Left colon (tissue), 2 donors: Measurements from ENCODE around the gene MAB21L3. TPM values are rescaled to one million over a fixed set of nuclear protein-coding genes. Genes with fewer than 3 reads are reported as not detected.

Source experiments
- ATAC-seq: fragments of 200-7000 bp; cut with Tn5 transposase; one replicate; pipeline ENCODE4 v1.9.1; 2020; ENCODE audit warnings: mild to moderate bottlenecking, moderate library complexity
- DNase-seq, 2 donors: peaks; one replicate each; pipeline ENCODE4 v3.0.0-alpha.2; 2020
- intact Hi-C, 2 donors: fragments of 100-400 bp; cut with DNase I in 1 of 2; cut with micrococcal nuclease in 1 of 2; formaldehyde crosslinking; loops; one replicate each; pipeline versions ENCODE4 v1.11.2 to v1.14.0; 2022; cut with DNase I, micrococcal nuclease
- total RNA-seq, 2 donors: library from RNA; stranded (reverse); fragmentation: NEBNext Ultra II Directional; extraction: Animal tissue kit (Norgen Biotek cat#: 25700); gene quantifications; one replicate each; pipeline ENCODE4 v1.2.1, GENCODE V29; 2021
- donor health status: DM: no; HTN: no; CAD: no.
- donor health status: DM: yes; HTN: yes; CAD: no.

The MAB21L3 gene
- total RNA-seq, 2 donors from 2014 or later = 4.7 to 5.7 TPM

- DNase-seq = no peak
These were observed 45.9 kb downstream of the MAB21L3 start for GRCh38 chr1:116157096-116157495.

DNA sequence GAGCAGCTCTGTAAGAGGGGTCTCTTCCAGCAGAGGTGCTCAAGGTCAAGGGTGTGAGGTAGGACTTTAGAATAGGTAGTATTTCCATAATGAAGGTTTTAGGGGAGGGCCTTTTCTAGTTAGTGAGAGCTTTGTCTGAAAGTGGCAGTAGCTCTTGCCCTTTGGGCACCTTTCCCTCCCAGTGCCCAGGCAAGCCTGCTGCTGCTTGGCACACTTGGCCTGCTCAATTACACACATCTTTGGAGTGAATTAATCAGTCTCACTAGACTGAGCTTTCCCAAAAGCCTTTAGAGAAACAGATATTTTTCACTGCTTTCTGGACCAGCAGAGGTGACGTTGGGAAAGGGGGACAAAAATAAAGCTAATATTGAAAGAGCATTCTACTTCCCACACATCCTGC is 48.0 kb downstream of the MAB21L3 start:
- no peak for ATAC-seq
- DNase-seq = no peak
- intact Hi-C loops = no loop called here

More at GRCh38 chr1:116157096-116157495, 45.9 kb downstream of the MAB21L3 start:
- no peak for ATAC-seq
- intact Hi-C loops = no loop called here

GRCh38 chr1:116159611-116160010 is 48.4 kb downstream of the MAB21L3 start:
- DNase-seq (no peak), ATAC-seq (no peak)
- intact Hi-C loops = no loop called here

DNA sequence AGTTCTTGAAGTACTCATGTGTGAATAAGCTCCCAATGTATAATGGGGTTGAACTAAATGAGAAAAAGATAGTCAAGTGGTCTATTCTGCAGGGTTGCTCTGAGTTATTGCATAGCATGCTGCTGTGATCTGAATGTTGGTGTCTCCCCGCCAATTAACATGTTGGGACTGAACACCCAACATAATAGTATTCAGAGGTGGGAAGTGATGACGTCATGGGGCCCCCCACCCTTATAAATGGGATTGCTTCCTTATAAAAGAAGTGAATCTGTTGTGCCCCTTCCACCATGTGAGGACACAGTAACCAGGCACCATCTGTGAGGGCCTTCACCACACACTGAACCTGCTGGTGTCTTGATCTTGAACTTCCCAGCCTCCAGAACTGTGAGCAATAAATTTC is 50.2 kb downstream of the MAB21L3 start:
- ATAC-seq = no peak
- intact Hi-C loops = no loop called here

GRCh38 chr1:116161877-116162390 is 50.7 kb downstream of the MAB21L3 start:
- DNase-seq = no peak
- intact Hi-C loops = no loop called here
- ATAC-seq = no peak

More for the DNA sequence above, 50.2 kb downstream of the MAB21L3 start:
- no peak for DNase-seq

DNA sequence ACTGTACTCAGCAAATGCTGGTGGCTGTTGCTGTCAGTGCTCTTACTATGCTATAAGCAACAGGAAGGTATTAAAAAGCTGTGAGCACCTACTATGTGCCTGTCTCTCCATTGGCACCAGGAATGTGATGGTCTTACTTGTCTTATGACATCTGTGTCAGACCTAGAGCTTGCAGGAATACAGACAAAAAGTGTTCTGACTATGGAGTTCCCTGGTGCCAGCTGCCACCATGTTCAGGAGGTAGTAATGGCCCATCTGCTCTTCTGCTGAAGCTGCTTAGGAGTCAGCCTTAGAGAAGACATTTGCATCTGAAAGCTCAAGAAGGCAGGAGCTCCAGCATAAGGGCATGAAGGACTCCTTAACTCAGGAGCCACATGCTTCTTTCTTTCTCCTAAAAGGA is 52.3 kb downstream of the MAB21L3 start:
- intact Hi-C loops = no loop called here
- DNase-seq = no peak

GRCh38 chr1:116164150-116164549 is 53.0 kb downstream of the MAB21L3 start:
- DNase-seq (no peak), ATAC-seq (no peak)
- intact Hi-C loops = no loop called here

More for the DNA sequence above, 52.3 kb downstream of the MAB21L3 start:
- no peak for ATAC-seq

GRCh38 chr1:116164604-116165368 is 53.6 kb downstream of the MAB21L3 start:
- intact Hi-C loops = no loop called here
- DNase-seq = no peak
- peak; percentile 25 for ATAC-seq

GRCh38 chr1:116165572-116165971 is 54.4 kb downstream of the MAB21L3 start:
- no peak for ATAC-seq
- no peak for DNase-seq
- intact Hi-C loops = no loop called here

GRCh38 chr1:116166011-116166571 is 54.9 kb downstream of the MAB21L3 start:
- no peak for DNase-seq
- intact Hi-C loops = no loop called here
- no peak for ATAC-seq

GRCh38 chr1:116166655-116167054 is 55.5 kb downstream of the MAB21L3 start:
- intact Hi-C loops = no loop called here
- DNase-seq = no peak
- ATAC-seq = no peak

DNA sequence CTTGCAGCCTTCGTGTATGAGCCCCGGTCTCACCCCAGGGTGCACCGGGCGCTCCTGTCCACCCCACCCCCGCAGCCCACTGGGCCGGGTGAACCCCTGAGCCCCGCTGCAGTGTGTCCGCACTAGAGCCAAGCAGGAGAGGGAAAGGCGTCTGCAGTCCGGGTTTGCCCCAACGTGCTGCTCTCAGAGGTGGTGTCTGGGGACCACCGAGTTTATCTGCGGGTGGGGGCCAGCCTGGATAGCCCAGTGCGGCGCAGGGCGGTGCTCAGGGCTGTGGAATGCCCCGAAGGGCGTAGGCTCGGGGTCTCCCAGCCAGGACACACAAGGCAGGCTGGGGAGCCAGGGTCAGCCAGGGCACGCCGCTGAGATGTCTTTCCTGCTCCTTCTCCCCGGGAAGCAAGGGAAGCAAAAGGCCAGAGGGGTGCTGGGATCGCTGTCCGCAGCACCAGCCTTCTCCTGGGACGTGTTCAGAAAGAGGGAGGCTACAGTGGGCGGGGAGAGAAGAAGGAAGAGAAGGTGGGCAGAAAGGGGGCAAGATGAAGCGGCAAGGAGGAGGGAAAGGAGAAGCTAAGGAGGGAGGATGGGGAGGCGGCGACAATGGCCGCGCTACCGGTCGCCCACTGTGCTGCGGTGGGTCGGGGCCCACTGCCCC is 56.6 kb downstream of the MAB21L3 start:
- intact Hi-C loops = no loop called here
- peak; percentile 61 for ATAC-seq
- DNase-seq = peak; percentile 39 to 46

GRCh38 chr1:116168277-116169032 is 57.3 kb downstream of the MAB21L3 start:
- peak; percentile 89 for ATAC-seq
- DNase-seq = peak; percentile 88 to 96
- intact Hi-C loops = no loop called here

DNA sequence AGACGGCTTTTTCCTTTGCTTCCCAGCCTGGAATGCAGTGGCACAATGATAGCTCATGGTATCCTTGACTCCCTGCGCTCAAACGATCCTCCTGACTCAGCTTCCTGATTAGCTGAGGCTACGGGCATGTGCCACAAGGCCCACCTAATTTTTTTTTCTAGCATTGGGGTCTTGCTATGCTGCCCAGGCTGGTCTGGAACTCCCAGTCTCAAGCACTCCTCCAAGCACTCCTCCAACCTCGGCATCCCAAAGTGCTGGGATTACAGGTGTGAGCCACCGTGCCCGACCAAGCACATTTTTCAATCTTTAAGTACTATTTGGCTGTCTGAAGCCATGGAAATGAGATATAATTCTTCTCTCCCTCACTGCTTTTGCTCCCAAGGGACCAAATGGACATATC is 58.7 kb downstream of the MAB21L3 start:
- ATAC-seq (no peak), DNase-seq (no peak)
- intact Hi-C loops = no loop called here

- intact Hi-C loops = no loop called here
- DNase-seq = no peak
- ATAC-seq = peak; percentile 5
These were observed 59.8 kb downstream of the MAB21L3 start for GRCh38 chr1:116170721-116171589.

- intact Hi-C loops = no loop called here
- no peak for ATAC-seq
- DNase-seq = no peak
These were observed 61.5 kb downstream of the MAB21L3 start for GRCh38 chr1:116172666-116173065.

DNA sequence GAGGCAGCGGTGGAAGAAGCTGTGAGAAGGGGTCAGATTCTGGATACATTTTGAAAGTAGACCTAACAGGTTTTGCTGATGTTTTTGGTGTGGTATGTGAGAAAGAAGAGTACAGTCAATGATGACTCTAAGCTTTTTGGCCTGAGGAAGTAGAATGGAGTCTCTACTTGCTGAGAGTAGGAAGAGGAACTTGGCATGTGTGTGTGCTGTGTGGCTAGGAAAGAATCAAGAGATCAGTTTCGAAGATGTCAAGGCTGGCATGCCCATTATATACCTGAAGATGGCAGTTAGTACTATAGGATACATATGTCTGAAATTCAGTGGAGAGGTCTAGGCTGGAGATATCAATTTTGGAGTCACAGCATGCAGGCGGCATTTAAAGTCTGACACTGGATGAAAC is 64.4 kb downstream of the MAB21L3 start:
- intact Hi-C loops = no loop called here
- no peak for ATAC-seq
- no peak for DNase-seq

GRCh38 chr1:116176306-116176789 is 65.1 kb downstream of the MAB21L3 start:
- intact Hi-C loops = no loop called here
- ATAC-seq (no peak), DNase-seq (no peak)
